Activated CD4-positive, alpha-beta T cell treated with anti-CD3 and anti-CD28 coated beads for 1 hour (primary cell): ENCODE data around the gene KIRREL3.

Experiments
- DNase-seq: peaks from one replicate; pipeline ENCODE4 v3.0.0-alpha.2; 2020

KIRREL3 gene

DNA sequence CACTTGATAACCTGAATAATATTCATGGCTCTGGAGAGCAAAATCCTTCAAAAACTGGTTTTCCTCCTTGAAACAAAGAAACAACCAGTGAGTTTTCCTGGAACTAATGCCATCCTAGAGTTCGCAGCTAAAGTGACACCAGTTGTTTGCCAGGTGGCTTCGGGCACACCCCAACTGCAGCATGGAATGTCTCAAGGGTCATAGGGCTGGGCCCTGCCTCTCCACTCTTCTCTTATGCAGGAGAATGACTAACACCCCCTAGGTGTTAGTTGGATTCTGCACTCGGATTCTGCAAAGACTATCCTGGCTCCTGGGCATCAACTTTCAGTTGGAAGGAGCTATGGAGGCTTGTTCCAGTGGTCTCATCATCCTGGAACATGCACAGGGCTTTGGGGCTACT is 98.8 kb downstream of the KIRREL3 start:
- DNase-seq, result no peak

DNA sequence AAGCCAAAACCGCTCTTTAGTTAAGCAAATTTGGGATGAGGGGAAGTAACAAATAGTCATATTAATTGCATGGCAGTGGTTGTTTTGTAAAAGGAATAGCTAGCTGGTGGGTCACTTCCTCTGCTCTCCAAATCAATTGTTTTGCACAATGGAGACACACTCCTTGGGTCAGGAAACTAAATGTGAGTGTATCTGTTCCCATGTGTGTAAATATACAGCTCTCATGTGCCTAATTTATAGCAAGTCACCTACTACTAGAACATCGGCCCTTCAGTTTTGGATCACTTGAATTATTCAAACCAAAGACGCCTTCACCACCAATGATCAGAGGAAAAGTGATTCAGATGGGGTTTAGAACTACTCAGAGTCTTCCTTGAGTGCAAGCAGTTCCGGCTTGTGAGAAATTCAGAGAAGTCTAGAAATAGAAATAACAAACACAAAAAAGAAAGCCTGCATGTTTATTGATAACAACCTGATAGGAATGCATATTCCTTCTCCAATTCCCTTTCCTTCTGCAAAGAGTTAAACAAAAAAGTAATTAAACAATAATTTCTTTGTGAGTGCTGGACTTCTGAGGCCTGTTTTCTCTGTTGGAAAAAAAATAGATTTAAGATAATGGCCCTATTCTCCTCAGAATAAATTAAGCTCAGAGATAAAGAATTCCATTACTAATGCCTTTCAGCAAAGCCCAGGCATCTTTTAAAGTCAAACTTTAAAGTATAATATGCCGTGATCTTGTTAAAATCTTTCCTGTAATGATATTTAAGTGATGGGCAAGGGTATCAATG is 100.4 kb downstream of the KIRREL3 start:
- no peak for DNase-seq

DNA sequence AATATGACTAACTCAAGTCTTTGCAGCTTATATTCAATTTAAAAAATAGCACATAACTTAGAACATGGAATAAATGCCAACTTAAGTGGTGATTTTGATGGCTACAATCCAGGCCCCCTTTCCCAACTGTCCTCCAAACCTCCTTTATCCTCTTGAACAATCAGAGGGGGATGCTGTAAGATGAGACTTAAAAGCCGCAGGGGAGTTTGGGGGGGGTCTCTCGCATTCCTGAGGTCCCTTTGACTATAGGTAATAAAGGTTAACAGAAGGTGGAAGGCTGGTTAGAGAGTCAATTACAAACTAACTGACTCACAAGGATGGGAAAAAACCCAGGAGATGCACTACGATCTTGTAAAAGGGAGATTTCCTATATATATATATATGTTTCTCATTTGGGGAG is 101.8 kb downstream of the KIRREL3 start:
- DNase-seq, result no peak

DNA sequence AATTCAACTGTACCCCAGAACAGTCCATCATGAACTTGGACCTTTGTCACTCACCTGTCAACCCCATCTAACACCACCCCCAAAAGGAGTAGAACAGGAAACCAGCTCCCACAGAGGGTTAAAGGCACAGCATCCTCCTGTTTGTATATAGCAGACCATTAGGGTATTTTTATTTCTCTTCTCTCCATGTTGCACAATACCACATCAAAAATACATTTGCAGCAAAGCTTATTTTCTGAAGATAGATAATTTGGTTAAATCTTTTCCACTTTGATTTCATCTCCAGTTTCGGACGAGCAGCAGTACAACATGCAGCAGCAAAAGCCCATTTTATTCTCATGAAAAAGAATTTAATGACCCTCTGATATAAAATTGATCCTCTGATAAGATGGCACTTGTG is 103.1 kb downstream of the KIRREL3 start:
- no peak for DNase-seq

DNA sequence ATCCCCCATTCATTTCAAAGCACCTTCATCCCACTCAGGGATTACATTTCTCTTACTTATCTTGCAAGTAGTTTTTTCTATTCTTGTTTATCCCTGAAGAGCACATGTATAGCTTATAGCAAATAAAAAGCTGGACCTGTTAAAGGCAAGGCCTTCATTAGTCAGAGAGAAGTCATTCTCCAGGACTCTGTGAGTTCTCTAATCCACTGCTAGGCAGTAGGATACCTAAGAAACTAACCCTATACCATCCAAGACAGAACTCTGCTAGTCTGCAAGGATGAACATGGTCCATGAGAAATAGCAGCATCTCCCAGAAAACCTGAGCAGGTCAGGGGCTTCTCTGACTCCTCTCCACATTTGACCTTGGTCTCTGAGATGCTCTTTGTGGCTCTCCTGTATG is 104.5 kb downstream of the KIRREL3 start:
- DNase-seq, result no peak

DNA sequence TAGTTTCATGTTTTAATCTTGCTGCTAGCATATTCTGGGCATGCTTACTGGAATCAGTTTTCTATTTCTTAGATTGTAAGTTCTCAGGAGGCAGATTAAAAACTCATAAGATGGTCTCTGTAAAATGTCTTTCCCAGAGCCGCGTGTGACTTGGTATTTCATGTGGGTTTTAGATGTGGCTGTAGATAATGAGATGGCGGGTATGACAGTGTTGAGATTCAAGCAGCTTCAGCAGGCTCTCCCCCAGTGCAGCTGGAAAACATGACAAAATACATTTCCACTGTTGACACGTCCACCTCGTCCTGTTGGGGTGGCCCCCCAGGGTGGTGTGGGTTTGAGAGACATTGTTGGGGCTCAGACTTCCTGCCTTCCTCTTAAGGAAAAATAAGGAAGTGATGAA is 106.8 kb downstream of the KIRREL3 start:
- DNase-seq, result no peak

DNA sequence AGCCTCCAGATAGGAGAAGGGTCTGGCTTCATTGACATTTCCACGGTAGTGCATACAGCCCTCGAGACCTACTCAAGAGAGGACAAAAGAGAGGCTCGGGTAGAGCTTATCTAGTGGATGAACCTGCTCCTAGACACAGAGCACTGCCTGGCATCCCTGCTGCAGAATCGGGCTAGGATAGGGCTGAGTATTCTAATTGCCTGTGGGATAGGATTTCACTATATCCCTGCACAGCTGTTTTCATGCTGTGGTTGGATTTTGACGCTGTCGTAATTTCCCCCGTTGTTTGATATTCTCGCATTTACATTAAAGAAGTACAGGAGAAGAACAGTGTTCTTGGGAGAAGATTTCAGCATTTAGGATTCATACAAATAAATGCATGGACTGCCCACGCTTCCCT is 107.8 kb downstream of the KIRREL3 start:
- DNase-seq, result no peak

DNA sequence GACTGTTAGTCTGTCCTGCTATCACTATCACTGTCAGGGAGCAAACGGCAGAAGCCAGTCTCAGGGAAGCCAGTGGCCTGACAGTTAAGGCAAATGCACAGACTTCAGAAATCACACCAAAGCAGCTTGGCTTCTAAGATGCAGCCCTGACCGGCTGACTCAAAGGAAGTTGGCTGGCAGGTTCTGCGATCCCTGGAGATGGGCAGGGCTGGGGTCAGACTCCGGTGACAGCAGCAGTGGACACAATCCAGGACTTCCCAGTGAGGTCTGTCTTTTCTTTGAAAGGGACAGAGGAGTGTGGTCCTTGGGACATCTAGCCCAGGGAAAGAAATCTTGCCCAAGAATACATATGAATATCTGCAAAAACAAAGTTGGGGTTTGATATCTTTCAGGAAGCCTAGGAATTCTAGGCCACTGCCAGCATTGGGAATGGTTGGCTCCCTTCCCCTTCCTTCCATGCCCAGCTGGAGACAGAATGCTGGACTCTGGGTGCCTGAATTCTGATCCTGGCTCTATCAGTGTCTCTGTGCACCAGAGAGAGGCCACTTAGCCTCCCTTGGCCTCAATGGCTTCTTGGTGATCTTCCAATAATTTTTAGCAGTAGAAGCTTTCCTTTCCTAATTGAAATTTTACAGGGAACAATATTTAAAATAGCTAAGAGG is 108.9 kb downstream of the KIRREL3 start:
- no peak for DNase-seq

DNA sequence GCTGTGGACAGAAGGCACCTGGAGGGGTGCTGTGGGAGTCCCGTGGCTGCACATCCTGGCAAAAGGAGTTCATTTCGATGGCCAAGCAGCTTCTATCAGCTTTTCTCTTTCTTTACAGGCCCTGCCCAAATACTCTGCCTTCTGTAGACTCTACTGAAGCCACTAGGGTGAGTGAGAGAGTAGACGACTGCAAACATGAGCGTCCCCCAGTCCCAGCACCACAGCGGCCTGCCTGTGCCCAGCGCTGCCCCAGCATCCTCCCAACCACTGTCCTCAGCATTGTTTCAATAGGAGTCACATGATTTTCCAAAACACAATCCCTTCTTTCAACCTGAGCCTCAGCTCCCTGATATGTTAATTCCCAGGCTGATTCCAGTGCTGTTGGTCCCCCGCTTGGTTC is 110.0 kb downstream of the KIRREL3 start:
- no peak for DNase-seq

DNA sequence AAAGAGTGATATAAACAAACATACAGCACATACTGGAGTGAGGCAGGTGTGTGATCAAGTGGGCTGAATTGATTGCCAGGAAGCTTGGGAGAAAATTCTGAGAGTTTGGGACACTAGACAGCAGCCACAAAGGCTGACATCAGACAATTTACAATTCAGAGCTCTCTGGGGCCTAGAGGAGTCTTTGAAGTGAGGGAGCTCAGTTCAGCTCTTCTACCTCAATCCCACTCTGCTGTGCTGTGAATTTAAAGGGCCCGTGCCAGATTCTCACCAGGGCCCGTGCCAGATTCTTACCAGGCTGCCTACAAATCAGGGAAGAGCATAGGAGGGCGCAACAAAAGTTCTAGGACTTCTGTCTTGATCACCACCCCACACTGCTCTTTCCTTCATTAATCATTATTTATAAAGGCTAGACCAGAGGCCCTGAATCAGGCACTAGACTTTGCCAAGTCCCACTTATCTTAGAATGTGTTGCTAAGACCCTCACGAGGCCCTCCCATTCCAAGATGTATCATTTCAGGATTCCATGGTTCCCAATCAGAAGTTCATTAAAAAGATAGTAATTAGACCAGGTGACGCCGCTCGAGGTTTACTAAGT is 112.4 kb downstream of the KIRREL3 start:
- DNase-seq, result no peak

DNA sequence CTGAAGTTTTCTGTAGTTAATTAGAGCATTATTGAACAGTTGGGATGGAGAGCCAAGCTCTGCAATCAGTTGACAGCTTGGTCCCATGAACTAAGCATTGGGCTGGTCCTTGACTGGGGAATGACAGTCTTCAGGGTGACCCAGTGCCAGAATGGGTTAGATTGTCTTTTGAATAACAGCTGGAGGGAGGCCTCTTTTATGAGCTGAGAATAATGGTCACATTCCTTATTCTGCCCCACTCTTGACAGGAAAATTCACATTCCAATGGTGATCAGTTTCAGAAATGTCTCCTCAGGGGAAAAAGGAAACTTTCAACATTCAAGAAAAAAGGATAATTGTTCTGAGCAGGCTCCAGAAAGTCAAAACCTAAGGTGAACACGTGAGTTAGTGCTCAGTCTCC is 113.9 kb downstream of the KIRREL3 start:
- DNase-seq, result no peak

DNA sequence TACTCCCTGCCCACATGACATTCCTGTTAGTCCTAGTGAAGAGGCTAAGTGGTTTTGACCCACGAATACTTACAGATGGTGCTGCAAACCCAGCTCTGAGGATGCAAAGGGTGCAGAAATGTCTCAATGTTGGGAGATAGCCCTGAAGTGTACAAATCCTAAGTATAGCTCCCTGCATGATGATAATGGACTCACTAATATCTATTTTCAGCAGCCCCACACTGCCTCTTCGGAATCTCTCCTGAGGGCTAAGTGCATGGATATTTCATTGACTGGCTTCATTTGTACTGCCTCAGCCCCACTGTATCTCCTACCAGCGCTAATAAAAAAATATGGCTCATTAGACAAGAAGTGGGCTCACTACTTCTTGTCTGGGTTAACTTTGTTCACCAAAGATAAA is 114.5 kb downstream of the KIRREL3 start:
- no peak for DNase-seq

DNA sequence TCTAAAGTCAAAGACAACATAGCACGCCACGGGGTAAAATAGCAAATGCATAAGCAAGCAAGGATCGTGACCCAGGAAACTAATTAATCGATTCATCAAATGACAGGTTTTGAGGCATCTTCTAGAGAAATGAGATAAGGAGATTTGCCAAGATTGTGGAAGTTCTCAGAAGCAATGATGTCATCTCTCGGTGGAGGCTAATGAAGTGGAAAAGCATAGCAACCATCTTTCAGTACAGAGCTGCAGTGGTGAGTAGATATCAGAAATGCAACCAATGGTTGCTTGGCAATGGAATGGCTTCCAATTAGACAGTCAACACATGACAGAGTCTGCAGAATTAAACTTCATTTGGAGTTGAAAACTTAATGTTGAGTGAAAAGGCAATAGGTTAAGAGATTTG is 116.0 kb downstream of the KIRREL3 start:
- no peak for DNase-seq

DNA sequence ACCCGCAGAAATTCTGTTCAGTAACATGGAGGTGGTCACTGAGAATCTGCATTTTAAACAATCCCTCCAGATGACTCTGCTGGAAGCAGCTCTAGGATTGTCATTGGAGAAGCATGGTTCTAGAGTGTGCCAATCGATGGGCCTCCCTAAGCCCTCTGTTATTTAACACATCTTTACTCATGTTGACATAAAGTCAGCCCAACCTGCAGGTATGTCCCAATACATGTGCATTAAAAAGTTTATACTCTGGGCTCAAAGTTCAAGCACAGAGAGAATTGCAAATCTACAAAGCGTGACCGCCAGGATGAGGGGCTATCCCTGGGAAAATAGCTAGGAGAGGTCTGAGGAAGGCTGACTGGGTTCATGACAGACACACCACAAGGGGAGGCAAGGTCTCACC is 116.4 kb downstream of the KIRREL3 start:
- DNase-seq, result no peak

DNA sequence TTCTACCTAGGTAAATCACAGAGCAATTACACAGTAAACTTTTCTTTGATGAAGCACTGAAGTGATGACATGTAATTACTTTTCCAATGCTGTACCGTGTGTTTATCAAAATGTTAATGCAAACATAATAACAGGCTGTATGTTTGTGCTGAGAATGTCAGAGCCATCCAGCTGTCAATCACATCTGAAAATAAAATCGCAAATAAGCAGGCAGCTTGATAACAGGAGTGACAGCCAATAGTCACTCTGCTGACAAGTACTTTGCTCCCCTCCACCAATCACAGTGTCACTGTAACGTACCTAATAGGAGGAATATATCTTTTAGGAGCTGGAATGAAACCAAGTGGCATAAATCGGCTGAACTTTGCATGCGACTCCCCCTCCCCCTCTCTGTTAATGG is 119.7 kb downstream of the KIRREL3 start:
- no peak for DNase-seq

DNA sequence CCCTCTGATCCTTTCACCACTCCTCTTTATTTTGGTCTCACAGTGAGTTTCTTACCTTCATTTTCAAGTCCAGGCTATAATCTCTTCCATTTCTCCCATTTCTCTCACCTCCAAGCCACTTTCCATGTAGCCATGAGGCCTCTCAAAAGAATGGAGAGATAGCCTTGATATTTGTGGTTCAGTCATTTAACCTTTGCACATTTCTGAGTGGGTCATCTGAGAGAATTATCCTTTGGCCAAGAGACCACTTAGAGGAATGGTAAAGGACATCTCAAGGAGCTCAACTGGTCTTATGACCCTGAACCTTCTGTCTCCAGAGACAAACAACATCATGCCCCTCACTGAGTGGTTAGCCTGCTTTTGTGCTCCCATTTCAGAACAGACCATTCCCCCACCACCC is 121.1 kb downstream of the KIRREL3 start:
- DNase-seq, result no peak

DNA sequence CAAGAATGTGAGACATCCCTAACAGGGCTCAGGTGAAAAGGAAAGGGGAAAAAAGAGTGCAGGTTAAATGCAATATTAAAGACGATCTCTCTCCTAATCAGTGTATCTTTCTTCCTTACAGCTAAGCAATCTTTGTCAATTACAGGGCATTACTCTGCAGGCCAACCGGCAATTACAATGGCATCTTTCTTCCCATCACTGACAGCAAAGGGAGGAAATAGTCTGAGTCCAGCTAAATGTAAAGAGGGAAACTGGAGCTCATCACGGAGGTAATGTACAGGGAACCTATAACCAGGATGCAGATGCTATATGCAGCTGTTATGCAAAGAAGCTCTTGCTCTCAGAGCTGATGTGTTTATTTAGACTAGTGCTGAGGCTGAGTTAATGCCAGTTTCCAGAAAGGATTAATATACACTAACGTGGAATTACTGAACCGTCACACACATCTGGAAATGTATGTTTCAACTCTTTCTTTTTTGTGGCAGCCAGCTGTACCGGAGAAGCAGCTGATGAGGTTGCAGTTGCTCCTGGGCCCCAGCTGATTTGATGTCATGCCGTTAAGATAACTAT is 121.6 kb downstream of the KIRREL3 start:
- no peak for DNase-seq

DNA sequence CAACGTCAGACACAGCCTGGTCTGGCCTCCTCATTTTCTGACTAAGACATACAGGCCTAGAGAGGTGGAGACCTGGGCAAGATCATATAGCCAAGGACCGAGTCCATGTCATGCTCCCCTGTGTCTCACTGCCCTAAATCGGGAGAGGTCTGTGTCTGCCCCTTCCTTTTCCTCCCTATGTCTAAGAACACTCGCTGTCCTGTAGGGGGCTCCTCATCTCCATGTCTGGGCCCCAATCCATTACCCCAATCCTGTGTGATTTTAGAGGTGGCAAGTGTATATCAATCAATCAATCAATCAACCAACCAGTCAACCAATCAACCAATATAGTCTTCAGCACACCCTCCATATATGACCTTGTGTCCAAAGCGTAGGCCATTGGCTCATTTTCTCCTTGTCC is 125.7 kb downstream of the KIRREL3 start:
- DNase-seq, result no peak

DNA sequence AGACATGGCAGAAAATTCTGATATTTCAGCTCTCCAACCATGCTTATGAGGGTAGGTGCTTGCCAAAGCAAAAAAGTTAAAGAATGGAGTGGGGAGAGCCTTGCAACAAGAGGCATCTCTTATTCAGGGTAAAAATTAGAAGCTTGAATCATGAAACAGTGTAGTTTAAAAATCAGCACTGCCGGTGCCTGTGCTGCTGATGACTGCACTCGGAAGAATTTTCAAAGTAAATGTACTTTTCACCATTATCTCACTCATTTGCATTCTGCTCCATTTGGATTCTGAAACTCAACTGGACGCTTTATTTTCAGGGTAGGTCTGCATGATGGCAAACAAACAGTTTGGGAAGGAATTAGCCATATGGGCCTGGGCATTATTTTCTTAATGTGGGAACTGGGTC is 126.3 kb downstream of the KIRREL3 start:
- no peak for DNase-seq

DNA sequence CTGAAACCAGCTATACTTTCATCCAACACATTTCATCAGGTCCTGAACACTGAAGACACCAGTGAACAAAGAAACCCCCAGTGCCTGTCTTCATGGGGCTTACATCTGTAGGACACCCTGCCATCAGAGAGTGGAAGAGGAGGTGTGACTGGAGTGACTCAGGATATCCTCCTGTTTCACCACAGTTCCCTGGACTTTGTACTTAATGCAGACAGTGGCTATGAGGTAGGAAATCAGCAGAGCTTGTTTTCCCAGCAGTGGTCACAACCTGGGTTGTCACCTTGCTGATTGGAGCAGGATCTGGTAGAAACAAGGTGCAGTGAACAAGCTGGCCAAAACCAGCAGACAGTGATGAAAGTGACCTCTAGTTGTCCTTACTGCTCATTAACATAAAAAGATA is 128.8 kb downstream of the KIRREL3 start:
- no peak for DNase-seq

DNA sequence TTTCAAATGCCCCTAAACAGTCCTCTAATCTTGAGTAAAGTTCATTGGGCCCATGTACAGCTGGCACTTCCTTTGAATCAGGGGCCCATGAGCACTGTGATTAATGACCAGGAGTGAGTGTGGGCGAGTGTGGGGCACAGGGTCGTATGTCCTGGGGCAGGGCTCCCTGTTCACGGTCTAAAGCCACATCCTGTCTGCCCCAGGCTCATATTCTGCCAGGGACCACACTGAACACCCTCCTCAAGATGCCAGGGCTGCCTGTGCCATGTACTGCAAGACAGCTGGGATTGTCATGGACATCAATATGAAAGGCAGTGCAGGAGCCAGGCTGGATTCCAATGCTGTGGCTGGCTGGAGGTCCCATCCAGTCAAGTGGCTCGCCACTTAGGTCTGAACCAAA is 130.5 kb downstream of the KIRREL3 start:
- no peak for DNase-seq

DNA sequence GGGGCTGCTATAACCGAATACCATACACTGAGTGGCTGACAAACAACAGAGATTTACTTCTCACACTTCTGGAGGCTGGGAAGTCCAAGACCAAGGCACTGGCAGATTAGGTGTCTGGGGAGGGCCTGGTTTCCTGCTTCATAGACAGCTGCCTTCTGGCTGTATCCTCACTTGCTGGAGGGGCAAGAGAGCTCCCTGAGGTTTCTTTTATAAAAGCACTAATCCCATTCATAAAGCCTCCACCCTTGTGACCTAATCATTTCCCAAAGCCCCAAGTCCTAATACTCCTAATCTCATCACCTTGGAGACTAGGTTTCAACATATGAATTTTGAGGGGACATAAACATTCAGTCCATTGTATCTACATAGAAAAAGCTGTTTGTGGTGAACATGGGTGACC is 131.8 kb downstream of the KIRREL3 start:
- DNase-seq, result no peak

DNA sequence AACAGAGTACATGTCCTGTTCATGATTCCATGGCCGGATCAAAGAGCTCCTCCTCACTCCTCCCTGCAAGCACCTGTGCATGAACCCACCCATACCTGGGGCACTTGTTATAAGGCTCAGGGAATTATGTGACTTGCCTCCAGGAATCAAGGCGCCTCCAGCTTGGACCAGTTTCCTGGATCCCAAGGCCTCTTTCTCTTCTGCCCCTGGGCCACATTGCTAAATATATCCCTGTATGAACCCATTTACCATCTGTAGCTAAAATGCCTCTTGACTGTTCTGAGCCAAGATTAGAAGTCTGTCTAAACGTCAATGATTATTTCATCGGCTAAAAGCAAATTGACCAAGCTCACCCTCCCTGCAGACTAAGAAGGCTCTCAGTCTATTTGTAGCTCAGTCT is 135.6 kb downstream of the KIRREL3 start:
- no peak for DNase-seq
